H1 (cell line): ENCODE results near the gene COL19A1.

Source experiments
- ASH2L ChIP-seq: fragments of 200-600, 300-600 bp; sonication (generic); IDR thresholded peaks from one replicate; pipeline ENCODE4 v1.7.1; 2017; ENCODE audit warnings: low read length
- CTCF ChIP-seq, 3 experiments: IDR thresholded peaks; 1 replicate in 2 of 3; 2 replicates in 1 of 3; pipeline versions ENCODE4 v1.5.1 to v1.6.1; 2011; ENCODE audit warnings: low read length in 3 of 3, mild to moderate bottlenecking in 3 of 3, inconsistent platforms in 2 of 3, low read depth in 1 of 3, moderate library complexity in 1 of 3; ENCODE audit not compliant: insufficient read depth in 1 of 3; ENCODE audit errors: control extremely low read depth in 1 of 3
- EZH2 ChIP-seq: fragments of 200-600 bp; sonication (generic); IDR thresholded peaks from 2 replicates; pipeline ENCODE4 v1.7.1; 2012; ENCODE audit warnings: low read depth, mild to moderate bottlenecking, moderate library complexity, low read length, inconsistent platforms; ENCODE audit not compliant: severe bottlenecking
- JUND ChIP-seq: IDR thresholded peaks from 2 replicates; pipeline ENCODE4 v1.6.1; 2011; ENCODE audit warnings: mild to moderate bottlenecking, improper control_type of control experiment, low read length
- POLR2A ChIP-seq, 2 experiments: IDR thresholded peaks; 1 replicate in 1 of 2; 2 replicates in 1 of 2; pipeline ENCODE4 v1.6.1; 2011; ENCODE audit warnings: low read depth in 2 of 2, low read length in 2 of 2, mild to moderate bottlenecking in 2 of 2; ENCODE audit errors: control extremely low read depth in 1 of 2
- RAD21 ChIP-seq, 2 experiments: IDR thresholded peaks in 1 of 2; conservative IDR thresholded peaks in 1 of 2; 2 replicates each; pipeline ENCODE4 v1.6.1; 2011; ENCODE audit warnings: low read depth in 2 of 2, low read length in 2 of 2, improper control_type of control experiment in 1 of 2, inconsistent platforms in 1 of 2, mild to moderate bottlenecking in 1 of 2, moderate library complexity in 1 of 2
- SIN3A ChIP-seq, 2 experiments: IDR thresholded peaks in 1 of 2; conservative IDR thresholded peaks in 1 of 2; 2 replicates each; pipeline ENCODE4 v1.6.1; 2011 to 2012; ENCODE audit warnings: low read length in 2 of 2, improper control_type of control experiment in 1 of 2, low read depth in 1 of 2, mild to moderate bottlenecking in 1 of 2

GRCh38 chr6:69957985-69958559, 91.7 kb downstream of the COL19A1 start:
- TF ChIP-seq CTCF (IDR thresholded peaks at IDR 0.05; ENCODE audit: control extremely low read depth in 1 of 3, insufficient read depth in 1 of 3, low read depth in 1 of 3, low read length in 3 of 3) = no peak
- no peak for TF ChIP-seq SIN3A (conservative IDR thresholded peaks at IDR 0.05 in 1 of 2, IDR thresholded peaks at IDR 0.05 in 1 of 2; ENCODE audit: low read depth in 1 of 2, low read length in 2 of 2)
- TF ChIP-seq RAD21 (IDR thresholded peaks at IDR 0.05 in 1 of 2, conservative IDR thresholded peaks at IDR 0.05 in 1 of 2; ENCODE audit: low read depth in 2 of 2, low read length in 2 of 2) = no peak
- no peak for TF ChIP-seq POLR2A (IDR thresholded peaks at IDR 0.05; ENCODE audit: control extremely low read depth in 1 of 2, low read depth in 2 of 2, low read length in 2 of 2)
- no peak for TF ChIP-seq EZH2
- no peak for TF ChIP-seq JUND
- no peak for TF ChIP-seq ASH2L
